K562 (cell line): ENCODE measurements around the gene C9orf50. TPM values are rescaled to one million over a fixed set of nuclear protein-coding genes. Genes with fewer than 3 reads are reported as not detected.

Source experiments
- CEBPB ChIP-seq: fragments of 450-650 bp; IDR thresholded peaks from 2 replicates; pipeline ENCODE4 v1.6.1; 2016; ENCODE audit warnings: missing genetic modification characterization, missing compliant biosample characterization
- E2F6 ChIP-seq, 2 experiments: IDR thresholded peaks; 2 replicates each; pipeline ENCODE4 v1.6.1; 2011; ENCODE audit warnings: borderline replicate concordance in 1 of 2, control low read depth in 1 of 2, low read depth in 1 of 2, low read length in 1 of 2, mild to moderate bottlenecking in 1 of 2, mixed read lengths in 1 of 2, moderate library complexity in 1 of 2; ENCODE audit not compliant: insufficient read depth in 1 of 2, insufficient read length in 1 of 2, poor library complexity in 1 of 2, severe bottlenecking in 1 of 2; ENCODE audit errors: extremely low read depth in 1 of 2
- FUS ChIP-seq: fragments of 200-400 bp; formaldehyde crosslinking; optimal IDR thresholded peaks from 2 replicates; pipeline ENCODE3; 2017; ENCODE audit warnings: low read depth, low read length
- MLX ChIP-seq, 2 experiments: fragments of 450-650 bp in 1 of 2; sonication (generic) in 1 of 2; formaldehyde crosslinking; conservative IDR thresholded peaks; 2 replicates each; pipeline versions ENCODE4 v1.4.0 to v1.8.1; 2020 to 2022; ENCODE audit warnings: mild to moderate bottlenecking in 1 of 2, missing genetic modification reagents in 1 of 2
- PBX2 ChIP-seq, 2 experiments: IDR thresholded peaks in 1 of 2; conservative IDR thresholded peaks in 1 of 2; 2 replicates each; pipeline ENCODE4 v1.6.1; 2016; ENCODE audit warnings: low read depth in 2 of 2, mild to moderate bottlenecking in 1 of 2, missing compliant biosample characterization in 1 of 2, missing genetic modification characterization in 1 of 2, moderate library complexity in 1 of 2
- PRDM10 ChIP-seq: fragments of 450-650 bp; IDR thresholded peaks from 2 replicates; pipeline ENCODE4 v1.6.1; 2018; ENCODE audit not compliant: partially characterized antibody
- RBM25 ChIP-seq: fragments of 200-400 bp; formaldehyde crosslinking; IDR thresholded peaks from 2 replicates; pipeline ENCODE4 v1.6.1; 2018; ENCODE audit warnings: low read length, low read depth, moderate library complexity; ENCODE audit not compliant: severe bottlenecking
- RCOR1 ChIP-seq, 2 experiments: IDR thresholded peaks; 2 replicates each; pipeline ENCODE4 v1.6.1; 2012; ENCODE audit warnings: low read depth in 2 of 2, low read length in 2 of 2, borderline replicate concordance in 1 of 2, improper control_type of control experiment in 1 of 2
- RFX1 ChIP-seq: fragments of 450-650 bp; IDR thresholded peaks from 2 replicates; pipeline ENCODE4 v1.6.1; 2016; ENCODE audit warnings: mild to moderate bottlenecking, moderate library complexity
- ZBTB11 ChIP-seq, 3 experiments: fragments of 200-800 bp in 1 of 3; fragments of 250-450 bp in 1 of 3; fragments of 450-650 bp in 1 of 3; sonication (Bioruptor Pico) in 1 of 3; sonication (Bioruptor generic) in 1 of 3; formaldehyde crosslinking in 1 of 3; IDR thresholded peaks; 2 replicates each; pipeline versions ENCODE4 v1.6.1 to v1.8.0; 2016 to 2022; ENCODE audit warnings: mild to moderate bottlenecking in 2 of 3, missing genetic modification characterization in 2 of 3, missing compliant biosample characterization in 1 of 3, moderate library complexity in 1 of 3
- ZFX ChIP-seq: sonication (generic); formaldehyde crosslinking; IDR thresholded peaks from 2 replicates; pipeline ENCODE4 v1.8.0; 2022; ENCODE audit warnings: mild to moderate bottlenecking, missing genetic modification reagents, moderate library complexity
- ZNF143 ChIP-seq: sonication (generic); formaldehyde crosslinking; IDR thresholded peaks from 2 replicates; pipeline ENCODE4 v1.9.0; 2022; ENCODE audit warnings: mild to moderate bottlenecking, missing genetic modification reagents
- ZNF77 ChIP-seq: fragments of 250-450 bp; sonication (Bioruptor Pico); IDR thresholded peaks from 2 replicates; pipeline ENCODE4 v1.5.0; 2020
- polyA plus RNA-seq, 8 experiments: library from polyadenylated mRNA; depleted of rRNA in 4 of 8; stranded (reverse) in 5 of 8; unstranded in 3 of 8; fragments of >200 nt; fragmentation: Nextera tagmentation in 2 of 8; fragmentation: Illumina TruSeq in 1 of 8; extraction: Ambion mirVana in 2 of 8; extraction: Trizol in 1 of 8; gene quantifications; 2 replicates each; pipeline versions ENCODE4 v1.2.1 to v1.2.3, GENCODE V29; 2011 to 2014; ENCODE audit warnings: inconsistent platforms in 1 of 8, missing spikeins in 1 of 8
- total RNA-seq, 7 experiments: library from RNA; depleted of rRNA in 6 of 7; stranded (reverse); fragments of >200 nt in 6 of 7; fragmentation: Illumina TruSeq in 2 of 7; extraction: Trizol in 2 of 7; gene quantifications; 2 replicates each; pipeline versions ENCODE4 v1.2.1 to v1.2.3, GENCODE V29; 2011 to 2021; ENCODE audit warnings: low replicate concordance in 1 of 7

Gene C9orf50
- total and polyA plus RNA-seq, 9 of the 15 experiments (the other 6 are each of a cell fraction or from before 2014, with no cell fraction given) = not detected

- TF ChIP-seq E2F6 (IDR thresholded peaks at IDR 0.05; ENCODE audit: borderline replicate concordance in 1 of 2, extremely low read depth in 1 of 2, insufficient read depth in 1 of 2, insufficient read length in 1 of 2, low read depth in 1 of 2, low read length in 1 of 2, poor library complexity in 1 of 2, severe bottlenecking in 1 of 2) (peak in 1 of 2 experiments; percentile 12), FUS (no peak), RCOR1 (IDR thresholded peaks at IDR 0.05; ENCODE audit: borderline replicate concordance in 1 of 2, low read depth in 2 of 2, low read length in 2 of 2) (no peak), MLX (CRISPR knock-in tag; conservative IDR thresholded peaks at IDR 0.05) (no peak), PBX2 (CRISPR knock-in tag; IDR thresholded peaks at IDR 0.05; ENCODE audit: low read depth) (no peak), PBX2 (tag; conservative IDR thresholded peaks at IDR 0.05; ENCODE audit: low read depth) (no peak), ZNF143 (0 out of 2 replicates have a peak, but pooled peaks have one; percentile 21), ZNF77 (CRISPR knock-in tag) (no peak), ZBTB11 (CRISPR knock-in tag; IDR thresholded peaks at IDR 0.05) (no peak), RFX1 (no peak), PRDM10 (no peak), CEBPB (tag) (no peak), ZFX (CRISPR knock-in tag) (no peak), RBM25 (peak; percentile 35)
Measured at GRCh38 chr9:129601082-129601674, 19.7 kb downstream of the C9orf50 start (continued).
